GM10847 (cell line): ENCODE results near the gene MCHR1.

Experiments
- POLR2A ChIP-seq: IDR thresholded peaks from 2 replicates; pipeline ENCODE4 v1.6.1; 2011; ENCODE audit not compliant: insufficient read length; ENCODE audit errors: extremely low read depth

MCHR1 gene, protein sequence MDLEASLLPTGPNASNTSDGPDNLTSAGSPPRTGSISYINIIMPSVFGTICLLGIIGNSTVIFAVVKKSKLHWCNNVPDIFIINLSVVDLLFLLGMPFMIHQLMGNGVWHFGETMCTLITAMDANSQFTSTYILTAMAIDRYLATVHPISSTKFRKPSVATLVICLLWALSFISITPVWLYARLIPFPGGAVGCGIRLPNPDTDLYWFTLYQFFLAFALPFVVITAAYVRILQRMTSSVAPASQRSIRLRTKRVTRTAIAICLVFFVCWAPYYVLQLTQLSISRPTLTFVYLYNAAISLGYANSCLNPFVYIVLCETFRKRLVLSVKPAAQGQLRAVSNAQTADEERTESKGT

DNA sequence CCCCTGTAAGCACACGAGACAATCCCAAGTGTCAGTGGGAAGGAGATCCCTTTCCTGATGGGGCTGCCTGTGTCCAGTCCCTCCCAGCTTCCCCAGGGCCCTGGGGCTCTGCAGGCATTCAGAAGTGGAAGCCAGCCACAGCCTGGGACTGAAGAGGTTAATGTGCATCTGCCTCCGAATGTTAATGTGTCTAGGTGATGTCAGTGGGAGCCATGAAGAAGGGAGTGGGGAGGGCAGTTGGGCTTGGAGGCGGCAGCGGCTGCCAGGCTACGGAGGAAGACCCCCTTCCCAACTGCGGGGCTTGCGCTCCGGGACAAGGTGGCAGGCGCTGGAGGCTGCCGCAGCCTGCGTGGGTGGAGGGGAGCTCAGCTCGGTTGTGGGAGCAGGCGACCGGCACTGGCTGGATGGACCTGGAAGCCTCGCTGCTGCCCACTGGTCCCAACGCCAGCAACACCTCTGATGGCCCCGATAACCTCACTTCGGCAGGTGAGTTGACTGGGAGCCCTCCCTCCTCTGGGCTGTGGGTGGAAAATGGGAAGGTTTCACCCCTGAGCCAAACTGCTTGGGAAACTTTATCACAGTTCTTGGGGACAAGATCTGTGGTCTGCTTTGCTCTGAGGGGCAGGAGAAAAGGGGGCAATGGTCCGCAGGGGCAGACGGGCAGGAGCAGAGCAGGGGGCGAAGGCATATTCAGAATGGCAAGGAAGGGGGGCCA lies at the start of gene MCHR1:
Gene MCHR1 (plus strand): TSS at position 236 of the 715 bp plus-strand sequence. CDS start 169 bp downstream, at position 405.
- no peak for TF ChIP-seq POLR2A

- no peak for TF ChIP-seq POLR2A
Measured at GRCh38 chr22:40631925-40632324, 47.4 kb upstream of the MCHR1 start.

GRCh38 chr22:40633036-40633435 lies 46.2 kb upstream of the MCHR1 start:
- no peak for TF ChIP-seq POLR2A

GRCh38 chr22:40634119-40634903 lies 45.0 kb upstream of the MCHR1 start:
- TF ChIP-seq POLR2A = no peak

- no peak for TF ChIP-seq POLR2A
Measured at GRCh38 chr22:40635043-40635939, 44.0 kb upstream of the MCHR1 start.

DNA sequence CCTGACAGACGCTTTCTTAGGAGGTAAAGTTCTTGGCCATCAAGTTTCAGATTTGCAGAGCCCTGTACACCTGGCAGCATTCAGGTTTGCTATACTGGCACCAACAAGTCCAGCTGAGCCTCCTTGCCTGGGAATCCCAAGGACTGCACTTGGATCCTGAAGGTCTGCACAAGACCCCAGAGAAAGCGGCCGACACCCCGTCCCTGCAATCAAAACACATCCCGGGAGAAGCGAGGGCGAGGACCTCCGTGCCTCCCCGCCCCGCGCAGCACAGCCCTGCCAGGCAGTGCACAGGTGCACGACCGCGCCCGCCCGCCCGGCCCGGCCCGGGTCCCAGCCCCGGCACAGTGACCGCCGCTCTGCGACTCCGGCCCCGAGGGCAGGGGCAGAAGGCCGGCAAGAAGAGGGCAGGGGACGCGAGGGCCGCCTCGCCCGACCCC lies 43.3 kb upstream of the MCHR1 start:
- no peak for TF ChIP-seq POLR2A

DNA sequence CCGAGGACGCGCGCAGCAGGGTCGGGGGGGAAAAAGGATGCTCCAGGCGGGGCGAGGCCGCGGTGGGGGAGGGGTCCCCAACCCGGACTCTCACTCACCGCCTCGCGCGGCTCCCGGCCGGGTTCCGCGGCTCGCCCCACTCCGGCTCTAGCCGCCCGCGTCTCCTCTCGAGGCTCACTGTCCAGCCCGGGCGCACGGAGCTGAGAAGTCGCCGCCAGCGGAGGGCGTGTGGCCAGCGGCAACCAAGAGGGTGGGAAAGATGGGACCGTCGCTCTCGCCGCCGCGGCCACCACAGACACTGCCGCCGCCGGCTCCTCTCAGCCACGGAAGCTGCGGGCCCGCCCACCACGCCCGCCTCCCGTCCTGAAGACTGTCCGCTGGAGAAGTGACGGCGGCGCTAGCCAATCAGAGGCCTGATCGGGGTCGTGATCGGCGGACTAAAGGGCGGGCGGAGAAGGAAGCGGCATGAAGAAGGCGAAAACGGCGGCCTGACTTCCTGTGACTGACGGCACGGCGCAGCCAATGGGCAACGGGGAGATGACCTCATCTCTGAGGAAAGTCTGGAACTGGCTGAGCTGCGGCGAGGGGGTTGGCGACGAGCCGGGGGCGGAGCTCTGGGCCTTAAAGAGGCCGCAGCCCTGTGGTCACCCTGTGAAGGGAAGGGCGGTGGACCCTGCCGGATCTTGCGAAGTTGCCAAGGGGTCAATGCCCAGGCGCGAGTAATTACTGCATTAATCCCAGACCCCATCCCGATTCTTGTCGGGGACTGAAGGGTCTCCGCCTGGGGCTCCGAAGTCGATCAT lies 42.7 kb upstream of the MCHR1 start, which contains the start of gene MRTFA:
Gene MRTFA (minus strand): TSS at position 340 of the 803 bp plus-strand sequence.
- peak; percentile 73 for TF ChIP-seq POLR2A

DNA sequence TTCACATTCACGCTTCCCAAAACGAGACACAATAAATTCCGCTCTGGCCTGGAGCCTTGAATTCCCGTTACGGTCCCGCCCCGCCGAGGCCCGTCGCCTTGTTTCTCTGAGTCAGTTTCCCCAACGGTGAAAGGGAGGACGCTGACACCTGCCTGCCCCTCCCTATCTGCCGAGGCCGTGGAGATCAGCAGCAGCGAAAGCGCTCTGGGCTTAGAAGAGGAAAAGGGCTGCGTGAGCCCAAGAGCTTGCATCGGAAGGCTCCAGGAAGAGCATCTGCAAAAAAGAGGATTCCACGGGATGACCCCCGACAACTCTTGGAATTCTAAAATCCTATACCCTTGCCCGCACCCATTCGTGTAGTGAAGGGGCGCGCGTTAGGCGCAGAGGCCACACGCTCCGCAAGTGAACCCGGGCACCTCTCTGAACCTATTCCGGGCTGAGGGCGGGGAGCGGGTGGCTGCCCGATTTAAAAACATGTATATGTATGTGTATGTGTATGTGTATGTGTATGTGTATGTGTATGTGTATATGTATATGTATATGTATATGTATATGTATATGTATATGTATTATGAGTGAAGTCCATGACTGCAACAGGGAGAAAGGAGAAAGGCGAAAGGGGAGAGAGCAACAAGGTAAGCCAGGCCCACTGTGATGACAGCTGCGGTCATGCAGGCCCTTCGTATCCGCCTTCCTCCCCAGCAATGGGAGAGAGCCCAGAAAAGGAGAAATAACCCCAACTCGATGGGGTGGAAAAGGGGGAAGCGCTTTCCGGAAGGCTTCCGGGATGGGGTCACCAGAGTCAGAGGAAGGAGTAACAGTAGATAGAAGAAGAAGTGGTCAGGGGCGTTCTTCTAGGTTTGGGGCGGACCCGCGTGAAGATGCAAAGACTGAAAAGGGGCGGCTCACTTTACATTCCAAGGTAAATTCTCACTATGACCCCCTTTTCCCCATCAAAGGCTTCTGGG lies 41.8 kb upstream of the MCHR1 start:
- no peak for TF ChIP-seq POLR2A

GRCh38 chr22:40638261-40638660 lies 41.0 kb upstream of the MCHR1 start:
- TF ChIP-seq POLR2A = no peak

GRCh38 chr22:40641269-40641668 lies 38.0 kb upstream of the MCHR1 start:
- no peak for TF ChIP-seq POLR2A

GRCh38 chr22:40642316-40642715 lies 37.0 kb upstream of the MCHR1 start:
- TF ChIP-seq POLR2A = no peak

DNA sequence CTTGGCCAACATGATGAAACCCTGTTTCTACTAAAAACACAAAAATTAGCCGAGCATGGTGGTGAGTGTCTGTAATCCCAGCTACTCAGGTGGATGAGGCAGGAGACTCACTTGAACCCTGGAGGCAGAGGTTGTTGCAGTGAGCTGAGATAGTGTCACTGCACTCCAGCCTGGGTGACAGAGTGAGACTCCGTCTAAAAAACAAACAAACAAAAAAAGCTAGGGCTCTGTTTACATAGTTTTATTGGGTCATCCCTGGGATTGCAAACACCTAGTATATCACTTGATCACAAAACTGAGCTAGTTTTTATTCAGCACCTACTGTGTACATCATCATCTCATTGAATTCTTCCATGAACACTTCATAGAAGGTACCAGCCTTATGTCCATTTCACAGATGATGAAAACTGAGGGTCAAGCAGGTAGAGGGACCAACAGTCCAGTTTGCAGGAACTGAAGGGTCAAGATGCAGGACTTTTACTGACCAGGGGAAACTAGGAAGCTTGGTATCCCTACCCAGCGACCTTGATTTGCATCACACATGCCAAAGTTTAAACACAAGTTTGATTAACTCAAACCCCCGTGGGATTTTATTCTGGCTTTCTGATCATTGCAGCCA lies 33.6 kb upstream of the MCHR1 start:
- no peak for TF ChIP-seq POLR2A
